K562 (cell line): ENCODE measurements around the gene CDSN. TPM values are rescaled to one million over a fixed set of nuclear protein-coding genes. Genes with fewer than 3 reads are reported as not detected.
A peak's percentile ranks its signal among the peaks of the same experiment; 100 is the strongest.

Experiments
- CBFA2T3 ChIP-seq: fragments of 450-650 bp; IDR thresholded peaks from 2 replicates; pipeline ENCODE4 v1.6.1; 2017
- CBX3 ChIP-seq, 2 experiments: IDR thresholded peaks; 1 replicate in 1 of 2; 2 replicates in 1 of 2; pipeline ENCODE4 v1.6.1; 2012; ENCODE audit warnings: inconsistent platforms in 2 of 2, low read length in 2 of 2, borderline replicate concordance in 1 of 2, control low read depth in 1 of 2
- CTCFL ChIP-seq: IDR thresholded peaks from 2 replicates; pipeline ENCODE4 v1.6.1; 2011; ENCODE audit warnings: borderline replicate concordance, low read depth, mild to moderate bottlenecking, moderate library complexity, low read length; ENCODE audit not compliant: insufficient read depth, poor library complexity, severe bottlenecking
- EHMT2 ChIP-seq: fragments of 450-650 bp; IDR thresholded peaks from 2 replicates; pipeline ENCODE4 v1.6.1; 2018; ENCODE audit warnings: antibody characterized with exemption
- FOXJ3 ChIP-seq: sonication (generic); formaldehyde crosslinking; IDR thresholded peaks from 2 replicates; pipeline ENCODE4 v1.4.0; 2020; ENCODE audit warnings: mild to moderate bottlenecking, missing genetic modification reagents
- FOXP1 ChIP-seq: sonication (generic); formaldehyde crosslinking; IDR thresholded peaks from 2 replicates; pipeline ENCODE4 v1.8.0; 2022; ENCODE audit warnings: mild to moderate bottlenecking, missing genetic modification reagents
- HNRNPLL ChIP-seq: fragments of 200-400 bp; formaldehyde crosslinking; IDR thresholded peaks from 2 replicates; pipeline ENCODE4 v1.6.1; 2017; ENCODE audit warnings: low read length, low read depth, mild to moderate bottlenecking; ENCODE audit not compliant: poor library complexity, severe bottlenecking
- POLR2H ChIP-seq: IDR thresholded peaks from 2 replicates; pipeline ENCODE4 v1.6.1; 2016; ENCODE audit warnings: missing genetic modification characterization, low read depth, mild to moderate bottlenecking, control low read depth, missing compliant biosample characterization, moderate library complexity
- PYGO2 ChIP-seq: fragments of 450-650 bp; IDR thresholded peaks from 2 replicates; pipeline ENCODE4 v1.6.1; 2016; ENCODE audit warnings: mild to moderate bottlenecking, missing genetic modification characterization, moderate library complexity, missing compliant biosample characterization
- RUNX1 ChIP-seq: sonication (generic); IDR thresholded peaks from 2 replicates; pipeline ENCODE4 v1.6.1; 2016; ENCODE audit warnings: antibody characterized with exemption, low read depth
- SAFB2 ChIP-seq: fragments of 200-400 bp; formaldehyde crosslinking; IDR thresholded peaks from 2 replicates; pipeline ENCODE4 v1.6.1; 2018; ENCODE audit warnings: borderline replicate concordance, low read length, low read depth, moderate library complexity; ENCODE audit not compliant: severe bottlenecking
- SRSF3 ChIP-seq: fragments of 200-400 bp; formaldehyde crosslinking; IDR thresholded peaks from 2 replicates; pipeline ENCODE4 v1.6.1; 2016; ENCODE audit warnings: mild to moderate bottlenecking, low read length, moderate library complexity; ENCODE audit not compliant: insufficient read depth
- ZBTB43 ChIP-seq: sonication (generic); formaldehyde crosslinking; IDR thresholded peaks from 2 replicates; pipeline ENCODE4 v1.8.0; 2023; ENCODE audit warnings: mild to moderate bottlenecking, missing genetic modification reagents
- ZNF124 ChIP-seq: sonication (generic); formaldehyde crosslinking; IDR thresholded peaks from 2 replicates; pipeline ENCODE4 v1.8.1; 2022; ENCODE audit warnings: missing genetic modification reagents
- ZNF318 ChIP-seq, 2 experiments: fragments of 450-650 bp; IDR thresholded peaks; 2 replicates each; pipeline ENCODE4 v1.6.1; 2016; ENCODE audit warnings: mild to moderate bottlenecking in 2 of 2, borderline replicate concordance in 1 of 2, low read depth in 1 of 2, moderate library complexity in 1 of 2
- ZNF436 ChIP-seq: fragments of 250-450, 450-650 bp; sonication (Bioruptor Pico); formaldehyde crosslinking; IDR thresholded peaks from 2 replicates; pipeline ENCODE4 v1.7.0; 2020; ENCODE audit warnings: mild to moderate bottlenecking
- polyA plus RNA-seq, 8 experiments: library from polyadenylated mRNA; depleted of rRNA in 4 of 8; stranded (reverse) in 5 of 8; unstranded in 3 of 8; fragments of >200 nt; fragmentation: Nextera tagmentation in 2 of 8; fragmentation: Illumina TruSeq in 1 of 8; extraction: Ambion mirVana in 2 of 8; extraction: Trizol in 1 of 8; gene quantifications; 2 replicates each; pipeline versions ENCODE4 v1.2.1 to v1.2.3, GENCODE V29; 2011 to 2014; ENCODE audit warnings: inconsistent platforms in 1 of 8, missing spikeins in 1 of 8
- total RNA-seq, 7 experiments: library from RNA; depleted of rRNA in 6 of 7; stranded (reverse); fragments of >200 nt in 6 of 7; fragmentation: Illumina TruSeq in 2 of 7; extraction: Trizol in 2 of 7; gene quantifications; 2 replicates each; pipeline versions ENCODE4 v1.2.1 to v1.2.3, GENCODE V29; 2011 to 2021; ENCODE audit warnings: low replicate concordance in 1 of 7

CDSN gene
- total and polyA plus RNA-seq, 9 of the 15 experiments (the other 6 are each of a cell fraction or from before 2014, with no cell fraction given) = not detected

- TF ChIP-seq ZNF318 (IDR thresholded peaks at IDR 0.05; ENCODE audit: borderline replicate concordance in 1 of 2, low read depth in 1 of 2) (no peak), HNRNPLL (peak; percentile 94), FOXJ3 (no peak), POLR2H (tag) (no peak), PYGO2 (tag) (no peak), FOXP1 (CRISPR knock-in tag) (no peak), SRSF3 (no peak), ZNF436 (CRISPR knock-in tag) (no peak), SAFB2 (no peak), ZNF124 (CRISPR knock-in tag) (no peak), CBX3 (IDR thresholded peaks at IDR 0.05; ENCODE audit: borderline replicate concordance in 1 of 2, low read length in 2 of 2) (no peak), CTCFL (no peak), CBFA2T3 (no peak), RUNX1 (0 out of 2 replicates have a peak, but pooled peaks have one; percentile 49), EHMT2 (0 out of 2 replicates have a peak, but pooled peaks have one; percentile 28), ZBTB43 (CRISPR knock-in tag) (no peak)
Measured at GRCh38 chr6:31158140-31158862, 38.1 kb upstream of the CDSN start, which contains the start of gene TCF19 (continued).
